CD4-positive, alpha-beta T cell treated with Interleukin-4 for 1 hour (primary cell): ENCODE measurements around the gene MATK.
A peak's percentile ranks its signal among the peaks of the same experiment; 100 is the strongest.
"Not testable (repeated sequence)": the region's sequence is repeated elsewhere in the genome, so short reads cannot be mapped to it uniquely, and the experiment has no call there.

Source experiments
- DNase-seq, 2 donors: peaks; one replicate each; pipeline ENCODE4 v3.0.0-alpha.2; 2020 to 2022

MATK gene

GRCh38 chr19:3816148-3816547 is 30.0 kb upstream of the MATK start:
- DNase-seq = not testable (repeated sequence)

GRCh38 chr19:3814648-3815047 is 28.5 kb upstream of the MATK start:
- no peak for DNase-seq

GRCh38 chr19:3813473-3814392 is 27.6 kb upstream of the MATK start:
- DNase-seq = peak in 1 of 2 donors; percentile 43

GRCh38 chr19:3810708-3811355 is 24.7 kb upstream of the MATK start:
- no peak for DNase-seq

GRCh38 chr19:3809881-3810707 is 23.9 kb upstream of the MATK start:
- DNase-seq = peak in 1 of 2 donors; percentile 45

- DNase-seq = no peak
Observed at GRCh38 chr19:3808420-3809143, 22.4 kb upstream of the MATK start.

- DNase-seq = no peak
Observed at GRCh38 chr19:3807574-3808354, 21.6 kb upstream of the MATK start.

- no peak for DNase-seq
Observed at GRCh38 chr19:3807131-3807480, 20.9 kb upstream of the MATK start.

GRCh38 chr19:3805859-3806258 is 19.7 kb upstream of the MATK start:
- no peak for DNase-seq

- DNase-seq = no peak
Observed at GRCh38 chr19:3804429-3804828, 18.2 kb upstream of the MATK start.

- DNase-seq = no peak
Observed at GRCh38 chr19:3803986-3804385, 17.8 kb upstream of the MATK start.

GRCh38 chr19:3803114-3803888 is 17.1 kb upstream of the MATK start:
- no peak for DNase-seq

GRCh38 chr19:3801412-3802096 is 15.4 kb upstream of the MATK start:
- DNase-seq = peak; percentile 64 to 65

GRCh38 chr19:3800996-3801395 is 14.8 kb upstream of the MATK start:
- no peak for DNase-seq

- peak in 1 of 2 donors; percentile 62 for DNase-seq
Observed at GRCh38 chr19:3798137-3798536, 12.0 kb upstream of the MATK start.

GRCh38 chr19:3796358-3796757 is 10.2 kb upstream of the MATK start:
- DNase-seq = no peak

GRCh38 chr19:3793799-3794198 is 7.6 kb upstream of the MATK start:
- DNase-seq = no peak

GRCh38 chr19:3792114-3792513 is 5.9 kb upstream of the MATK start:
- DNase-seq = no peak

- no peak for DNase-seq
Observed at GRCh38 chr19:3790941-3791340, 4.8 kb upstream of the MATK start.

GRCh38 chr19:3790209-3790734 is 4.1 kb upstream of the MATK start:
- DNase-seq = no peak
